Ishikawa (cell line): ENCODE measurements around the gene CLDN5.

ENCODE experiments used
- CEBPB ChIP-seq: IDR thresholded peaks from 2 replicates; pipeline ENCODE4 v1.6.1; 2012
- CREB1 ChIP-seq: IDR thresholded peaks from 2 replicates; pipeline ENCODE4 v1.6.1; 2012; ENCODE audit warnings: low read depth
- EGR1 ChIP-seq: IDR thresholded peaks from 2 replicates; pipeline ENCODE4 v1.6.1; 2012
- EP300 ChIP-seq: IDR thresholded peaks from 2 replicates; pipeline ENCODE4 v1.6.1; 2012; ENCODE audit warnings: borderline replicate concordance
- FOXM1 ChIP-seq: IDR thresholded peaks from 2 replicates; pipeline ENCODE4 v1.6.1; 2012; ENCODE audit warnings: low read depth, borderline replicate concordance
- NFIC ChIP-seq: IDR thresholded peaks from 2 replicates; pipeline ENCODE4 v1.6.1; 2012
- RAD21 ChIP-seq: IDR thresholded peaks from 2 replicates; pipeline ENCODE4 v1.6.1; 2012; ENCODE audit warnings: low read depth
- REST ChIP-seq: IDR thresholded peaks from 2 replicates; pipeline ENCODE4 v1.6.1; 2012; ENCODE audit warnings: low read depth, mild to moderate bottlenecking
- TAF1 ChIP-seq: IDR thresholded peaks from 2 replicates; pipeline ENCODE4 v1.6.1; 2012; ENCODE audit warnings: low read depth, mild to moderate bottlenecking
- TCF12 ChIP-seq: IDR thresholded peaks from 2 replicates; pipeline ENCODE4 v1.6.1; 2012; ENCODE audit warnings: low read depth
- TEAD4 ChIP-seq: IDR thresholded peaks from 2 replicates; pipeline ENCODE4 v1.6.1; 2012
- USF1 ChIP-seq: IDR thresholded peaks from 2 replicates; pipeline ENCODE4 v1.6.1; 2012
- YY1 ChIP-seq: IDR thresholded peaks from 2 replicates; pipeline ENCODE4 v1.6.1; 2012; ENCODE audit warnings: low read depth
- ZBTB7A ChIP-seq: IDR thresholded peaks from 2 replicates; pipeline ENCODE4 v1.6.1; 2012; ENCODE audit warnings: low read depth
- TF ChIP-seq, protein P1 (sequence below): IDR thresholded peaks from 2 replicates; pipeline ENCODE4 v1.6.1; 2012

The CLDN5 gene

DNA sequence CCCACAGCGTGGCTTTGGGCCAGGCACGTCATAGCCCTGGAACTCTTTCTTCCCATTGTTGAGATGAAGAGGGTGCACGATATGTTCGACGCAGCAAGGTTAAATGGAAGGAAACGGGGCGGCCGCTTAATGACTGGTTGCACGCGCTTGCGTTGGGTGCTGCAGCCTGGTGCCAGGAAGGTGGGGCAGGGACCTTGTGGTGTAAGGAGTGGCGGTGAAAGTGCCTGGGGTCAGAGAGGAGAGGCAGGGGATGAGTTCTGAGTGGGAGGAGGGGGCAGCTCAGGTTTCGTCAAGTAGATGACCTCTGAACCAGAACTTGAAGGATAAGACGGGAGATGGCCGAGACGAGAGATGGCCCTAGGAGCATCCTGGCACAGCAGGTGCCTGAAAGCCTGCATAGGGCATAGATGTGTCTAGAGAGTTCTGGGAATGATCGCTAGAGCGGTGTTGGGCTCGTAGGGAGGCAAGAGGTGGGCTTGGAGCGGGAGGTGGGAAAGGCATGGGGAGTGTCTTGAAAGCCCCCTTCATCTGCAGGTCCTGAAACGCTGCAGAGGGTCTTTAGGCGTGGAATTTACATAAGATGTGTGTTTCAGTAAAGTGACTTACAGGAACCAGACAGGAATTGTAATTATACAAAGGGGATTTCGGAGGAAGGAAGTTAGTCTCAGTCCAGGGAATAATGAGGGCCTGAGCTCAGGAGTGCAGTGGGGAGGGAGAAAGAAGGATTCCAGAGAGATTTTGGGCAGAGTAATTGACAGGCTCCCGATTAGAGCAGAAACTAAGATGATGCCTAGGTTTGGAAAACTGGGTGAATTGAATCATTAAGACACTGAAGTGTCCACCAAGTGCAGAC, 43.2 kb upstream of the CLDN5 start:
- TF ChIP-seq RAD21 (no peak), EP300 (no peak), TCF12 (no peak), ZBTB7A (no peak)

- TF ChIP-seq TEAD4 (no peak), TAF1 (no peak), YY1 (no peak), NFIC (no peak), ZBTB7A (no peak), CREB1 (no peak), RAD21 (no peak), USF1 (no peak), FOXM1 (no peak), TCF12 (no peak), CEBPB (no peak)
- TF ChIP-seq, protein P1, sequence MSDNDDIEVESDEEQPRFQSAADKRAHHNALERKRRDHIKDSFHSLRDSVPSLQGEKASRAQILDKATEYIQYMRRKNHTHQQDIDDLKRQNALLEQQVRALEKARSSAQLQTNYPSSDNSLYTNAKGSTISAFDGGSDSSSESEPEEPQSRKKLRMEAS = no peak
Measured at GRCh38 chr22:19566279-19567156, 42.3 kb upstream of the CLDN5 start.

- TF ChIP-seq RAD21 (no peak), REST (no peak), TCF12 (no peak), CEBPB (no peak), FOXM1 (no peak), ZBTB7A (no peak), TEAD4 (no peak), TAF1 (no peak), CREB1 (no peak), NFIC (no peak), YY1 (no peak)
- TF ChIP-seq, protein P1 = no peak
Measured at GRCh38 chr22:19565382-19566278, 41.4 kb upstream of the CLDN5 start.

DNA sequence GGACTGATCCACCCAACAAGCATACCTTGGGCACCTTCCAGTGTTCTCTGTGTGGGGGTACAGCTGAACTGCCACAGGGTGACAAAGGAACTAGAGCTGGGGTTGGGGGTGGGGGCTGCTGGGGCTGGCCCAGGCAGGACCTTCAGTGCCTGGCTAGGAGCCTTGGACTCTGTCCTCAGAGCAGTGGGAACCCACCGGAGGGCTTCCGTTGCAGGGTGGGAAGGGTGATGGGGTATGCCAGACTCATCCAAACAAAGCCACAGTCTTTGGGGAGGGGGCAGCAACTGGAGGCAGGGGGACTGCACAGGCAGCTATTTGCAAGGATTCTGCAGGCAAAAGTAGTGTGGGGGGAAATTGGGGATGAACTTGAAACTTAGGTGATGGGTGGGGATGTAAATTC, 35.7 kb upstream of the CLDN5 start:
- no peak for TF ChIP-seq FOXM1
- no peak for TF ChIP-seq TCF12
- no peak for TF ChIP-seq EP300
- TF ChIP-seq RAD21 = no peak
- no peak for TF ChIP-seq TAF1
- no peak for TF ChIP-seq YY1
- no peak for TF ChIP-seq NFIC
- no peak for TF ChIP-seq ZBTB7A
- TF ChIP-seq CREB1 = no peak

GRCh38 chr22:19559324-19559811, 35.2 kb upstream of the CLDN5 start:
- TF ChIP-seq NFIC (no peak), RAD21 (no peak), USF1 (no peak), EGR1 (no peak), TCF12 (no peak), ZBTB7A (no peak), FOXM1 (no peak), TEAD4 (no peak), TAF1 (no peak), CREB1 (no peak), REST (no peak), CEBPB (no peak)
- TF ChIP-seq, protein P1 = no peak
